ENCODE data around the gene GEMIN7.
"Not testable (repeated sequence)": the region's sequence is repeated elsewhere in the genome, so short reads cannot be mapped to it uniquely, and the experiment has no call there.

Gene GEMIN7

DNA sequence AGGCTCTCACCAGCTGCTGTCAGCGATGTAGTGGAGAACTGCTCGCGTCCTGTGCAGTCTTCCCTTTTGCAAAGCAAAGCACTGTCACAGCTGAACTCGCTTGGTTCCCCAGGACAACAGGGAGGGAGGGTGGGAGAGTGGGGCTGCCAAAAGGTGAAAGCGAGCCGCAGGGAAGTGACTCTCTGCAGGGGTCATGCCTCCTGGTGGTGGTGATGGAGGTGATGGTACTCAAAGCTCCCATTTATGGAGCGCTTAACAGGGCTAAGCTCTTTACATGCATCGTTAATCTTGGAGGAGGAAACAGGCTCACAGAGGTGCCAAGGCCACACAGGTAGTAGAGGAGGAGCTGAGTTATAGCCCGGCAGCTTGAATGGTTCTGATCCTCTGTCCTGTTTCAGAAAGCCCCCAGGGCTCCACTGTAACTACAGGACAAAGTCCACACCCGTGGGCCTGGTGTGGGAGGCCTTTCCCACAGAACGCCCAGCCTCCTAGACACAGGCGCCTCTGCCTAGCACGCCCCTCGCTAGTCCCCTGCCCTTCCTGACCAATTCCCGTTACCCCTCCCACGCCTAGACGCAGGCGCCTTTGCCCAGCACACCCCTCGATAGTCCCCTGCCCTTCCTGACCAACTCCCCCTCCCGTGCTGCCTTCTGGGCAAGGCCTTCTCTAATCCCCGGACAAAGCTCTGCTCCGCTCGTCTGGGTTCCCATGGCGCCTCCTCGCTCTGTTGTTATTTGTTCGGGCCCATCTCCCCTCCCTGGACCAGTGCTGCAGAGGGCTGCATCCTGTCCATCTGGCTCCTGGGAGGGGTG, 24.7 kb downstream of the GEMIN7 start:
- H3K9ac ChIP-seq (ENCODE audit: low read length), result no peak overlapping the region

DNA sequence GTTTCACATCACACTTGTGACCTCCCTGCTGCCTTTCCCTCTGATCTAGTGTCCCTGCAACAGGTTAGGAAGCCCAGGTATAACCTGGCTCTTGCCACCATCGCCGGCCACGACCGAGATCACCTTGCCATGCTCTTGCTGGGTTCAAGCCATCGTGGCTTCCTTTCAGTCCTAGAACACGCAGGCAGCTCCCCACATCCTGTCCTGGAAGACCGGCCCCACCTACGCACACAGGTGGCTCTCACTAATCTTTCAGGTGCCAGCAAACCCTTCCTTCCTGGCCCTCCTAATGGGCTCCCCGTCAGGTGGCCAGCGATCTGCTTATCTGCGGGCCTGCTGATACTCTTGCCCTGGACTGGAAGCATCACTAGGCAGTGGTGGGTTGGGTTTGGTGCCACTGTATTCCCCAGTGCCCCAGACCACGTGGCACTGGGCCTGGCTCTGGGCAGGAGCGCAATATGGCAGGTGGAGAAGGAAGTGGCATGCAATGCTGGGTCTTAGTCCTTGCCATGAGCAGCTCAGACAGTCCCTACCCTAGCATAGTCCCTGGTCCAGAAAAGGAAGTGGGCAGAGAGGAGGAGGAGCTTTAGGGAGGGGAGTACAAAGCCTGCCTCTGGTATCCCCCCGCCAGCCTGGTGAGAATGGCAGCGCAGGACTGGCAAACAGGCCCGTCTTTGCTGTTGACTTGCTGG, 25.7 kb downstream of the GEMIN7 start:
- TF ChIP-seq, protein P1, sequence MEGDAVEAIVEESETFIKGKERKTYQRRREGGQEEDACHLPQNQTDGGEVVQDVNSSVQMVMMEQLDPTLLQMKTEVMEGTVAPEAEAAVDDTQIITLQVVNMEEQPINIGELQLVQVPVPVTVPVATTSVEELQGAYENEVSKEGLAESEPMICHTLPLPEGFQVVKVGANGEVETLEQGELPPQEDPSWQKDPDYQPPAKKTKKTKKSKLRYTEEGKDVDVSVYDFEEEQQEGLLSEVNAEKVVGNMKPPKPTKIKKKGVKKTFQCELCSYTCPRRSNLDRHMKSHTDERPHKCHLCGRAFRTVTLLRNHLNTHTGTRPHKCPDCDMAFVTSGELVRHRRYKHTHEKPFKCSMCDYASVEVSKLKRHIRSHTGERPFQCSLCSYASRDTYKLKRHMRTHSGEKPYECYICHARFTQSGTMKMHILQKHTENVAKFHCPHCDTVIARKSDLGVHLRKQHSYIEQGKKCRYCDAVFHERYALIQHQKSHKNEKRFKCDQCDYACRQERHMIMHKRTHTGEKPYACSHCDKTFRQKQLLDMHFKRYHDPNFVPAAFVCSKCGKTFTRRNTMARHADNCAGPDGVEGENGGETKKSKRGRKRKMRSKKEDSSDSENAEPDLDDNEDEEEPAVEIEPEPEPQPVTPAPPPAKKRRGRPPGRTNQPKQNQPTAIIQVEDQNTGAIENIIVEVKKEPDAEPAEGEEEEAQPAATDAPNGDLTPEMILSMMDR (IDR thresholded peaks at IDR 0.05; ENCODE audit: low read length), result no peak
- no peak for TF ChIP-seq EZH2 (optimal IDR thresholded peaks at IDR 0.05; ENCODE audit: low read depth, low read length)
- no peak for TF ChIP-seq EZH2phosphoT487 (IDR thresholded peaks at IDR 0.05; ENCODE audit: low read length)
- H3F3A ChIP-seq (ENCODE audit: insufficient read depth, low read length), result peaks cover 7% of the 10 kb centered on the region; the same call in 1 of the 2 replicates
- peak overlapping the region; percentile 16; the same call in 1 of the 2 replicates for H3K9ac ChIP-seq (ENCODE audit: low read length)
- peaks cover 30% of the 10 kb centered on the region for H3K4me1 ChIP-seq (ENCODE audit: low read length)
- peak overlapping the region; percentile 17; the same call in 1 of the 2 replicates for H3K4me3 ChIP-seq (ENCODE audit: low read length)
- no peak overlapping the region for H2AFZ ChIP-seq (ENCODE audit: low read length)
- DNase-seq, result peak; percentile 31
- H4K20me1 ChIP-seq (ENCODE audit: insufficient read depth, low read length), result peaks cover 4% of the 10 kb centered on the region
- H3K9me3 ChIP-seq (replicated peaks; ENCODE audit: insufficient read depth, low read length), result no peaks in the 10 kb centered on the region
- peak overlapping the region; percentile 75 for H3K27ac ChIP-seq (ENCODE audit: low read length)
- H3K27me3 ChIP-seq (replicated peaks; ENCODE audit: insufficient read depth, low read length), result no peaks in the 10 kb centered on the region
- H3K4me2 ChIP-seq (ENCODE audit: low read depth, low read length), result peak overlapping the region; percentile 49; the same call in 1 of the 2 replicates
- no peaks in the 10 kb centered on the region for H3K9me2 ChIP-seq (replicated peaks; ENCODE audit: insufficient read depth, low read length)
- no peaks in the 10 kb centered on the region for H3K36me3 ChIP-seq (replicated peaks; ENCODE audit: insufficient read depth, low read length)
- peaks cover 100% of the 10 kb centered on the region for H3K79me2 ChIP-seq (ENCODE audit: low read length)

More for the DNA sequence above, 24.7 kb downstream of the GEMIN7 start:
- no peak for DNase-seq
- peak overlapping the region; percentile 49; the same call in 1 of the 2 replicates for H3K4me2 ChIP-seq (ENCODE audit: low read depth, low read length)
- no peaks in the 10 kb centered on the region for H3K9me2 ChIP-seq (replicated peaks; ENCODE audit: insufficient read depth, low read length)
- TF ChIP-seq EZH2phosphoT487 (IDR thresholded peaks at IDR 0.05; ENCODE audit: low read length) (no peak), EZH2 (optimal IDR thresholded peaks at IDR 0.05; ENCODE audit: low read depth, low read length) (no peak)
- TF ChIP-seq, protein P1 (IDR thresholded peaks at IDR 0.05; ENCODE audit: low read length), result no peak
- H3K79me2 ChIP-seq (ENCODE audit: low read length), result peaks cover 100% of the 10 kb centered on the region
- H3K27ac ChIP-seq (ENCODE audit: low read length), result peak overlapping the region; percentile 75; the same call in 1 of the 2 replicates
- H3K4me1 ChIP-seq (ENCODE audit: low read length), result peaks cover 30% of the 10 kb centered on the region
- no peak overlapping the region for H2AFZ ChIP-seq (ENCODE audit: low read length)
- H3K36me3 ChIP-seq (replicated peaks; ENCODE audit: insufficient read depth, low read length), result no peaks in the 10 kb centered on the region
- H3K27me3 ChIP-seq (replicated peaks; ENCODE audit: insufficient read depth, low read length), result no peaks in the 10 kb centered on the region
- H3F3A ChIP-seq (ENCODE audit: insufficient read depth, low read length), result peaks cover 7% of the 10 kb centered on the region; the same call in 1 of the 2 replicates
- H3K4me3 ChIP-seq (ENCODE audit: low read length), result no peak overlapping the region; the same call in 1 of the 2 replicates
- H4K20me1 ChIP-seq (ENCODE audit: insufficient read depth, low read length), result peaks cover 12% of the 10 kb centered on the region
- H3K9me3 ChIP-seq (replicated peaks; ENCODE audit: insufficient read depth, low read length), result no peaks in the 10 kb centered on the region

GRCh38 chr19:45106363-45106762, 27.3 kb downstream of the GEMIN7 start:
- H4K20me1 ChIP-seq (ENCODE audit: insufficient read depth, low read length), result not testable (repeated sequence)
- peaks cover 99% of the 10 kb centered on the region for H3K79me2 ChIP-seq (ENCODE audit: low read length)

More at GRCh38 chr19:45106363-45106762, 27.3 kb downstream of the GEMIN7 start:
- H3K4me1 ChIP-seq (ENCODE audit: low read length), result peaks cover 30% of the 10 kb centered on the region
- H3K27me3 ChIP-seq (replicated peaks; ENCODE audit: insufficient read depth, low read length); H3K9me2 ChIP-seq (replicated peaks; ENCODE audit: insufficient read depth, low read length); H3K9ac ChIP-seq (ENCODE audit: low read length); H3F3A ChIP-seq (ENCODE audit: insufficient read depth, low read length); DNase-seq; H3K4me3 ChIP-seq (ENCODE audit: low read length); H3K4me2 ChIP-seq (ENCODE audit: low read depth, low read length); H2AFZ ChIP-seq (ENCODE audit: low read length); H3K36me3 ChIP-seq (replicated peaks; ENCODE audit: insufficient read depth, low read length); H3K9me3 ChIP-seq (replicated peaks; ENCODE audit: insufficient read depth, low read length); H3K27ac ChIP-seq (ENCODE audit: low read length): not testable (repeated sequence)

All from MM.1S (cell line).